HL-60 (cell line): ENCODE measurements around the gene C14orf93.

Source experiments
- DNase-seq, 2 experiments: peaks; one replicate each; pipeline ENCODE4 v3.0.0-alpha.2; 2010 to 2020; ENCODE audit warnings: low read depth in 1 of 2, low spot score in 1 of 2
- H3K27ac ChIP-seq: fragments of 250-450 bp; sonication (Bioruptor Pico); replicated peaks from 2 replicates; pipeline ENCODE4 v1.5.1; 2020; ENCODE audit warnings: mild to moderate bottlenecking, moderate library complexity
- H3K27me3 ChIP-seq: fragments of 250-450 bp; sonication (Bioruptor Pico); 2 replicates; pipeline ENCODE4 v1.5.1; 2021; ENCODE audit warnings: mild to moderate bottlenecking, moderate library complexity; ENCODE audit not compliant: insufficient read depth, poor library complexity, severe bottlenecking
- H3K4me3 ChIP-seq: replicated peaks from 2 replicates; pipeline ENCODE4 v1.5.1; 2011; ENCODE audit warnings: mild to moderate bottlenecking, control low read depth, low read length; ENCODE audit not compliant: insufficient read depth
- CTCF ChIP-seq: IDR thresholded peaks from one replicate; pipeline ENCODE4 v1.5.1; 2011; ENCODE audit warnings: low read length, control low read depth, inconsistent platforms; ENCODE audit not compliant: insufficient read depth
- GABPA ChIP-seq: IDR thresholded peaks from 2 replicates; pipeline ENCODE4 v1.6.1; 2012; ENCODE audit warnings: low read depth
- POLR2AphosphoS5 ChIP-seq: IDR thresholded peaks from 2 replicates; pipeline ENCODE4 v1.6.1; 2012; ENCODE audit warnings: low read depth
- REST ChIP-seq: IDR thresholded peaks from 2 replicates; pipeline ENCODE4 v1.6.1; 2012; ENCODE audit warnings: low read depth; ENCODE audit not compliant: insufficient replicate concordance
- SPI1 ChIP-seq: IDR thresholded peaks from 2 replicates; pipeline ENCODE4 v1.6.1; 2012; ENCODE audit warnings: low read depth, mild to moderate bottlenecking, borderline replicate concordance

C14orf93 gene

GRCh38 chr14:23025151-23025814 is 15.3 kb upstream of the C14orf93 start:
- TF ChIP-seq POLR2AphosphoS5: no peak
- no peak for TF ChIP-seq REST
- no peak for TF ChIP-seq CTCF
- TF ChIP-seq SPI1: no peak
- no peak for TF ChIP-seq GABPA
- Histone ChIP-seq H3K27me3 (no peaks in the 10 kb centered on the region), H3K4me3 (no peak overlapping the region), H3K27ac (no peak overlapping the region)
- no peak for DNase-seq

GRCh38 chr14:23024612-23025075 is 14.7 kb upstream of the C14orf93 start:
- no peak overlapping the region for H3K4me3 ChIP-seq
- no peak for TF ChIP-seq SPI1
- no peak for TF ChIP-seq GABPA
- no peak for TF ChIP-seq REST
- no peak for TF ChIP-seq CTCF
- no peak for TF ChIP-seq POLR2AphosphoS5
- H3K27me3 ChIP-seq: no peaks in the 10 kb centered on the region
- DNase-seq: no peak
- H3K27ac ChIP-seq: no peak overlapping the region

- H3K27me3 ChIP-seq: no peaks in the 10 kb centered on the region
- H3K27ac ChIP-seq: no peak overlapping the region
- TF ChIP-seq REST (no peak), POLR2AphosphoS5 (no peak), SPI1 (no peak), GABPA (no peak), CTCF (no peak)
- DNase-seq: no peak
- H3K4me3 ChIP-seq: no peak overlapping the region
Measured at GRCh38 chr14:23023795-23024152, 13.8 kb upstream of the C14orf93 start.
